ENCODE results near the gene ABCA6.

The ABCA6 gene

DNA sequence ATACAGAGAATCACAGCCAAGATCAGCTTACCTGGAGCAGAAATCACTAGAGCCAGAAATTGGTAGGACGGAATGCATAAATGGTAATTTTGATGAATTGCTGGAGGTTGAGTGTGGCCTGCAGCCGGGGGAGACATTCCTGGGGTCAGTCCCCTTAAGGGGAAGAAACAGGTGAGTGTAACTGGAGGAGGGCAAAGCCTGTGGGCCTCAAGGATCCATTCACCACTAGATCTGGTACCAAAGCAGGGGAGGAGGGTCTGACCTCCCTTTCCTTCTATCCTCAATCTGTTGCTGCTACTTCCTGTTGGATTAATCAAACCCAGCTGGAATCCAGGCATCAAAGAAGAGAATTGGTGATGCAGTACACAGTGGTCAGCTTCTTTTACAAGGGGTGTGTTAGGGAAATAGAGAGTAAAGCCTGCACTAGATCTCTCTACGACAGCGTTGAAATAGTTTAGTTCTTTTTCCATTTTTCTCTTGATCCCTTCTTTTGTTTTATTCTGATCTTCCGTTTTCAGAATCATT, 72.4 kb downstream of the ABCA6 start:
- TF ChIP-seq, protein P1, sequence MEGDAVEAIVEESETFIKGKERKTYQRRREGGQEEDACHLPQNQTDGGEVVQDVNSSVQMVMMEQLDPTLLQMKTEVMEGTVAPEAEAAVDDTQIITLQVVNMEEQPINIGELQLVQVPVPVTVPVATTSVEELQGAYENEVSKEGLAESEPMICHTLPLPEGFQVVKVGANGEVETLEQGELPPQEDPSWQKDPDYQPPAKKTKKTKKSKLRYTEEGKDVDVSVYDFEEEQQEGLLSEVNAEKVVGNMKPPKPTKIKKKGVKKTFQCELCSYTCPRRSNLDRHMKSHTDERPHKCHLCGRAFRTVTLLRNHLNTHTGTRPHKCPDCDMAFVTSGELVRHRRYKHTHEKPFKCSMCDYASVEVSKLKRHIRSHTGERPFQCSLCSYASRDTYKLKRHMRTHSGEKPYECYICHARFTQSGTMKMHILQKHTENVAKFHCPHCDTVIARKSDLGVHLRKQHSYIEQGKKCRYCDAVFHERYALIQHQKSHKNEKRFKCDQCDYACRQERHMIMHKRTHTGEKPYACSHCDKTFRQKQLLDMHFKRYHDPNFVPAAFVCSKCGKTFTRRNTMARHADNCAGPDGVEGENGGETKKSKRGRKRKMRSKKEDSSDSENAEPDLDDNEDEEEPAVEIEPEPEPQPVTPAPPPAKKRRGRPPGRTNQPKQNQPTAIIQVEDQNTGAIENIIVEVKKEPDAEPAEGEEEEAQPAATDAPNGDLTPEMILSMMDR (IDR thresholded peaks at IDR 0.05; ENCODE audit: low read depth, low read length): no peak
- no peak for DNase-seq (ENCODE audit: extremely low read depth, low read depth)

DNA sequence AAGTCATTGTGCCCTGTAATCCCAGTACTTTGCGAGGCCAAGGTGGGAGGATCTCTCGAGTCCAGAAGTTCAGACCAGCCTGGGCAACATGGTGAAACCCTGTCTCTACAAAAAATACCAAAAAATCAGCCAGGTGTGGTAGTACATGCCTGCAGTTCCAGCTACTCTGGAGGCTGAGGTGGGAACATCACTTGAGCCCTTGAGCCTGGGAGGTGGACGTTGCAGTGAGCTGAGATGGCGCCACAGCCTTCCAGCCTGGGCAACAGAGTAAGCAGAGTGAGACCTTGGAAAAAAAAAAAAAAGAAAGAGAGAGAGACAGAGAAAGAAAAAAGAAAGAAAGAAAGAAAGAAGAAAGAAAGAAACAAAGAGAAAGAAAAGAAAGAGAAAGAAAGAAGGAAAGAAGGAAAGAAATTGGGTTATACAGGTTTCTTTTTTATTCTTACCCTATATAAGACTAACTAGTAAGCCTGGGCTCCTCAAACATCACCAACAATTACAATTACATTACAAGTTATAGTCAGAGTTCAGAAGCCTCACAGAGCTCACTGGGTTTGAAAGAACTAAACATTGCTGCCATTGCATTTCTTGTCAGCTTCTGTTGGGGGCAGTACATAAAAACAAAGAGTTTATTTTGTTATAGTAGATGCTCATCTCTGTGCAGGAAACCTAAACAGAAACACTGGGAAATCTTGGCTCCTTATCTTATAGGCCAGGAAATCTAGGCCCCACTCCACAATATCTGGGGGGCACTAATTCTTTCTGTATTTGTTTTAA, 74.2 kb downstream of the ABCA6 start:
- TF ChIP-seq, protein P1 (IDR thresholded peaks at IDR 0.05; ENCODE audit: low read depth, low read length): no peak
- no peak for DNase-seq (ENCODE audit: extremely low read depth, low read depth)

DNA sequence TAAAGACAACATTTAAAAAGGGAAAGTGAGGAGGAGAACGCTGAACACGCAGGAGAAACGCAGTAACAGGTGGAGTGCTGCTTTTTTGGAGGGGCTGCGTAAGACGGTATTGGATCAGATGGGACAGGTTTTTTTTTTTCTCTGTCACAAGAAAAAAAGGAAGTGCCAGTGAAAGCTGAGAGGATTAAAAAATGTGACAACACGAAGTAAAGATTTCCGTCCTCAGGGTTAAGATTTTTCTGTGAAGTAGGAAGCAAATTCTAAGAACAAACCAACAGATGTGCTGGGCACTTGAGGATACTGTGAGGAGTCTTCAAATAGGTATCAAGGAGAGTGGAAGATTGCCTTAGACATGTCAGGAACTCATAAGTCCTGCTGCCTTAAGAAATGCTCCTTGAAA, 75.2 kb downstream of the ABCA6 start:
- TF ChIP-seq, protein P1 (IDR thresholded peaks at IDR 0.05; ENCODE audit: low read depth, low read length): no peak
- DNase-seq (ENCODE audit: extremely low read depth, low read depth): no peak

DNA sequence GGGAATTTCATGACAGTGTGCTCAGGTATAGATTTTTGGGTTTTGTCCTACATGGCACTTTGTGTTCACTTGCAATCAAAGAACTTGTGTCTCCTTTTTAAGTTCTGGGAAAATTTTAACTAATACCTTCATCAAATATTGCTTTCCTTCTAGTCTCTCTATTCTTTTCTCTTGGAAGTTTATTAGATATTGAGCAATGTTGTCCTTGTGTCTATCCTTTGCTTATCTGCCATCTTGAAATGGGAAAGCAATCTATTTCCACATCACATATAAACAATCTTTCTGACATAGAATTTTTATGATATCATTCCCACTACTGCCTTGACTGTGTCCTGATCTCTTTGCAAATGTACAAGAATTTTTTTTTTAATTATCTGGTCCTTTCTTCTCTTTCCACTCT, 76.6 kb downstream of the ABCA6 start:
- DNase-seq (ENCODE audit: extremely low read depth, low read depth): no peak
- TF ChIP-seq, protein P1 (IDR thresholded peaks at IDR 0.05; ENCODE audit: low read depth, low read length): no peak

DNA sequence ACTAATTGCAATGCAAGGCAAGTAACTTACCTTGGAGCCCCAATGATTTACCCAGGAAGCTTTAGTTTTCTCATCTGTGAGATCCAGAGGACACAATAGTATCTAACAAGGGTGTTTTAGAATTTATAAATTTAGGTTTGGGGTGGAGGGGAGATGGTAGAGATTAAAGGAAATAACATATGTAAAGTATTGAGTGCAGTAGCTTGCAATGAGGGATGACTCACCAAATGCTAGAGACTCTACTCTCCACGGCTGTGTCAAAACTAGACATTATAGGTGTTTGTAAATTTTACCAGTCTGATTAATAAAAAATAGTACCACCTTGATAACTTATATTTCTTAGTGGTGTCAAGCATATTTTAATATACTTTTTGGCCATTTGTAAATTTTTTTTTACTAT, 77.2 kb downstream of the ABCA6 start:
- no peak for DNase-seq (ENCODE audit: extremely low read depth, low read depth)
- TF ChIP-seq, protein P1 (IDR thresholded peaks at IDR 0.05; ENCODE audit: low read depth, low read length): no peak

DNA sequence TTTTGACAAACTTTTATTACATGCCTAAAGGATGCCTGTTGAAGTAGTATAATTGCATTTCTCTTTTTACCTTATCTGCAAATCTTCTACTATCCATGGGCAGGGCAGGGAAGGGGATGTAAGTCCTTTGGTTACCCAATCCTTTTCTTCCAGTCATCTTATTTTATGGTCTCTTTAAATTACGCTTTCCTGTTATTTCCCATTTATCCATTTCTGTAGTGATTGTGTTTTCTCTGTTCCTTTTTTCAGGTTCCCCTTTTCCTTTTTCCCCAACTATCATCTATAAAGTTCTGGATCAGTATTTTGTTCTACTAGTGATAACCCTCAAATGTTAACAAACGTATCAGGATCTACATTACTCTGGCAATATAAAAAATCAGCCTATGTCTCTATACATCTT, 77.7 kb downstream of the ABCA6 start:
- DNase-seq (ENCODE audit: extremely low read depth, low read depth): no peak
- TF ChIP-seq, protein P1 (IDR thresholded peaks at IDR 0.05; ENCODE audit: low read depth, low read length): no peak

DNA sequence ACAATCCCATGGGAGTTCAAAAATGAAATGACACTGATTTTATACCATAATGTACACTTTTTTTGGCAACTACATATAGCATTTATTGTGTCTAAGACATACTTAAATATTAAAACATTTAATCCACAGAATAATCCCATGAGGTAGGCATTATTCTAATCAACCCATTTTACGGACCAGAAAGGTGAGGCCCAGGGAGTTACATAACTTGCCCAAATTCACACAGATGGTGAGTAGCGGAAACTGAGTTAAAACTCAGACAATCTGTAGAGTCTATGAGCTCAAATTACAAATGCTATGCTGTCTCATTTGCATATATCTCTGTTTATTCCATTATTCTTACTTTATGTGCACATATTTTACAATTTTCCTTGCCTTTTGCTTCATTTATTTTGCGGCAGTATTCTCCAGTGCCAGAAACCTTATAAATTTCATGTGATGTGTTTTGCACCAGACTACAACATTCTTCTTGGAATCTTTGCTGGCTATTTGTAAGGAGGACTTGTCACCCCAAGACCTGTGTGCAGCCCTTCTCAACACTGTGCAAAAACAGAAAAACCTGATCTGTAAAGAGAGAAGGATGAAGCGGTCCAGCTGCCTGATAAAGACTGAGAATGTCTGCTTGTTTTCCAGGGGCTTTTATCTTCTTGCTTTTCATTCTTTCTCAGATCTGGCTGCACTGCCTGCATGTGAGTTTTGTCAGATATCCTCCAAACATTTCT, 78.7 kb downstream of the ABCA6 start:
- TF ChIP-seq, protein P1 (IDR thresholded peaks at IDR 0.05; ENCODE audit: low read depth, low read length): no peak

More for the DNA sequence above, 78.7 kb downstream of the ABCA6 start:
- DNase-seq (ENCODE audit: extremely low read depth, low read depth): no peak
